ENCODE results near the gene SASH3. TPM values are rescaled to one million over a fixed set of nuclear protein-coding genes. Genes with fewer than 3 reads are reported as not detected.
A peak's percentile ranks its signal among the peaks of the same experiment; 100 is the strongest.
"Not testable (repeated sequence)": the region's sequence is repeated elsewhere in the genome, so short reads cannot be mapped to it uniquely, and the experiment has no call there.

The SASH3 gene
- total RNA-seq, 2 donors from 2014 or later: not detected

- no peak within 1 kb of the TSS for H3K27ac ChIP-seq (ENCODE audit: low read depth, low read length)
- H3K4me1 ChIP-seq (ENCODE audit: control insufficient read depth, insufficient read depth, low read length): no peaks in the 10 kb centered on the region
- Mint-ChIP-seq H3K27me3 (ENCODE audit: insufficient read depth) (peaks cover 13% of the 10 kb centered on the region), H3K4me1 (peaks cover 22% of the 10 kb centered on the region), H3K36me3 (ENCODE audit: low read depth) (no peaks in the 10 kb centered on the region), H3K4me3 (no peak within 1 kb of the TSS), H3K27ac (peak within 1 kb of the TSS; percentile 27), H3K9me3 (no peaks in the 10 kb centered on the region)
- H3K9ac ChIP-seq (ENCODE audit: extremely low read depth, low read length, poor library complexity, severe bottlenecking): no peak within 1 kb of the TSS
- no peaks in the 10 kb centered on the region for H3K27me3 ChIP-seq (ENCODE audit: control insufficient read depth, insufficient read depth, low read length, poor library complexity, severe bottlenecking)
- TF ChIP-seq, protein P1, sequence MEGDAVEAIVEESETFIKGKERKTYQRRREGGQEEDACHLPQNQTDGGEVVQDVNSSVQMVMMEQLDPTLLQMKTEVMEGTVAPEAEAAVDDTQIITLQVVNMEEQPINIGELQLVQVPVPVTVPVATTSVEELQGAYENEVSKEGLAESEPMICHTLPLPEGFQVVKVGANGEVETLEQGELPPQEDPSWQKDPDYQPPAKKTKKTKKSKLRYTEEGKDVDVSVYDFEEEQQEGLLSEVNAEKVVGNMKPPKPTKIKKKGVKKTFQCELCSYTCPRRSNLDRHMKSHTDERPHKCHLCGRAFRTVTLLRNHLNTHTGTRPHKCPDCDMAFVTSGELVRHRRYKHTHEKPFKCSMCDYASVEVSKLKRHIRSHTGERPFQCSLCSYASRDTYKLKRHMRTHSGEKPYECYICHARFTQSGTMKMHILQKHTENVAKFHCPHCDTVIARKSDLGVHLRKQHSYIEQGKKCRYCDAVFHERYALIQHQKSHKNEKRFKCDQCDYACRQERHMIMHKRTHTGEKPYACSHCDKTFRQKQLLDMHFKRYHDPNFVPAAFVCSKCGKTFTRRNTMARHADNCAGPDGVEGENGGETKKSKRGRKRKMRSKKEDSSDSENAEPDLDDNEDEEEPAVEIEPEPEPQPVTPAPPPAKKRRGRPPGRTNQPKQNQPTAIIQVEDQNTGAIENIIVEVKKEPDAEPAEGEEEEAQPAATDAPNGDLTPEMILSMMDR (conservative IDR thresholded peaks at IDR 0.05): no peak
- 56 to 75% methylated on average over 1 to 13 of the region's 13 CpGs for WGBS, 2 experiments (ENCODE audit: insufficient coverage in 1 of 2, insufficient read length in 1 of 2)
- DNase-seq: peak; percentile 59
- H3K9me3 ChIP-seq (ENCODE audit: control insufficient read depth, low read length): no peaks in the 10 kb centered on the region
- no peaks in the 10 kb centered on the region for H3K36me3 ChIP-seq (ENCODE audit: control insufficient read depth, insufficient read depth, low read length)
- no peak within 1 kb of the TSS for H3K4me3 ChIP-seq (ENCODE audit: low read length)
These were observed 41.1 kb upstream of the SASH3 start, which contains the start of gene XPNPEP2 for GRCh38 chrX:129738466-129739308. Gene XPNPEP2 (plus strand): TSS chrX:129738979. CDS start chrX:129739214, 235 bp downstream.

GRCh38 chrX:129739578-129739977, 40.2 kb upstream of the SASH3 start:
- peaks cover 14% of the 10 kb centered on the region for H3K27me3 Mint-ChIP-seq (ENCODE audit: insufficient read depth)
- no peaks in the 10 kb centered on the region for H3K27me3 ChIP-seq (ENCODE audit: control insufficient read depth, insufficient read depth, low read length, poor library complexity, severe bottlenecking)
- H3K9me3 Mint-ChIP-seq: no peaks in the 10 kb centered on the region
- H3K4me1 ChIP-seq (ENCODE audit: control insufficient read depth, insufficient read depth, low read length): no peaks in the 10 kb centered on the region
- peak overlapping the region; percentile 27 for H3K27ac Mint-ChIP-seq
- peaks cover 22% of the 10 kb centered on the region for H3K4me1 Mint-ChIP-seq
- DNase-seq: no peak
- no peaks in the 10 kb centered on the region for H3K36me3 ChIP-seq (ENCODE audit: control insufficient read depth, insufficient read depth, low read length)
- 75 to 86% methylated on average over 4 of the region's 4 CpGs for WGBS, 2 experiments (ENCODE audit: insufficient coverage in 1 of 2, insufficient read length in 1 of 2)
- no peaks in the 10 kb centered on the region for H3K9me3 ChIP-seq (ENCODE audit: control insufficient read depth, low read length)
- no peak overlapping the region for H3K27ac ChIP-seq (ENCODE audit: low read depth, low read length)
- H3K36me3 Mint-ChIP-seq (ENCODE audit: low read depth): no peaks in the 10 kb centered on the region
- no peak overlapping the region for H3K4me3 Mint-ChIP-seq
- TF ChIP-seq, protein P1 (conservative IDR thresholded peaks at IDR 0.05): no peak
- H3K9ac ChIP-seq (ENCODE audit: extremely low read depth, low read length, poor library complexity, severe bottlenecking): no peak overlapping the region
- H3K4me3 ChIP-seq (ENCODE audit: low read length): no peak overlapping the region

DNA sequence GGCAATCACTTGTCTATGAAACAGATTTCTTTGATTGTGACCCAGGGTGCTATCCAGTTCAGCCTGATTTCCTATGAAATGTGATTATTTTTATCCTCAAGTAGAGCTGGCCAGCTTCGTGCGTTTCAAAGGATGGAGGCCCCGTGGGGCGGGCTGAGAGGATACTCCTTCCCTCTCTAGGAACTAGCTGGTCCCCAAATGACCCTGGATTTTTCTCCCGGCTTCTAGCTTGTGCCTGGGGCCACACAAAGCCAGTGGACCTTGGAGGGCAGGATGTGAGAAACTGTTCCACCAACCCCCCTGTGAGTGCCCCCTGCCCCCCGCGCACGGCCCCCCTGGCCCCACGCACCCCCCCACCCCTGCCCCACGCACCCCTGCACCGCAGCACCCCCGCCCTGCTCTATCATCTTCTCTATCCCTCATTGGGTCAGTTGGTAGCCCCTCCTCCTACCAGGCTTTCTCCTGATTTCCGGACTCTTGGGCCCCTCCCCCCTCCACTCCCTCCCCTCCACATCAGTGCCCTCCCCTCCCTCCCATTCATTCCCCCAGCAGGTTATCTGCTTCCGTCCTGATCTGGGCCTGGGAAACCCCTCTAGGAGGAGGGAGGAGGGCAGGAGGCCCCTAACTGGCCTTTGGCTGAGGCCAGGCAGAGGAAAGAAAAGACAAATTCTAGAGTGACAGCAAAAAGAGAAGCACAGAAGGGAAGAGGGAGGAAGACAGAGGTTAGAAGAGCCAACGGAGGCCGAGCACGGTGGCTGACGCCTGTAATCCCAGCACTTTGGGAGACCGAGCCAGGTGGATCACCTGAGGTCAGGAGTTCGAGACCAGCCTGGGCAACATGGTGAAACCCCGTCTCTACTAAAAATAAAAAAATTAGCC, 37.6 kb upstream of the SASH3 start:
- H3K36me3 Mint-ChIP-seq (ENCODE audit: low read depth): no peaks in the 10 kb centered on the region
- no peak overlapping the region for H3K9ac ChIP-seq (ENCODE audit: extremely low read depth, low read length, poor library complexity, severe bottlenecking)
- TF ChIP-seq, protein P1 (conservative IDR thresholded peaks at IDR 0.05): no peak
- H3K27me3 ChIP-seq (ENCODE audit: control insufficient read depth, insufficient read depth, low read length, poor library complexity, severe bottlenecking): no peaks in the 10 kb centered on the region
- H3K9me3 ChIP-seq (ENCODE audit: control insufficient read depth, low read length): no peaks in the 10 kb centered on the region
- peak; percentile 87 for DNase-seq
- H3K27ac Mint-ChIP-seq: peak overlapping the region; percentile 54
- H3K36me3 ChIP-seq (ENCODE audit: control insufficient read depth, insufficient read depth, low read length): no peaks in the 10 kb centered on the region
- no peak overlapping the region for H3K27ac ChIP-seq (ENCODE audit: low read depth, low read length)
- H3K4me3 Mint-ChIP-seq: no peak overlapping the region
- peaks cover 10% of the 10 kb centered on the region for H3K4me1 Mint-ChIP-seq
- H3K9me3 Mint-ChIP-seq: no peaks in the 10 kb centered on the region
- H3K27me3 Mint-ChIP-seq (ENCODE audit: insufficient read depth): peaks cover 14% of the 10 kb centered on the region
- whole genome bisulfite sequencing, 2 experiments (ENCODE audit: insufficient coverage in 1 of 2, insufficient read length in 1 of 2): 46 to 64% methylated on average over 6 to 13 of the region's 21 CpGs
- H3K4me3 ChIP-seq (ENCODE audit: low read length): no peak overlapping the region
- no peaks in the 10 kb centered on the region for H3K4me1 ChIP-seq (ENCODE audit: control insufficient read depth, insufficient read depth, low read length)

- not testable (repeated sequence) for H3K36me3 ChIP-seq (ENCODE audit: control insufficient read depth, insufficient read depth, low read length); H3K36me3 Mint-ChIP-seq (ENCODE audit: low read depth); H3K9ac ChIP-seq (ENCODE audit: extremely low read depth, low read length, poor library complexity, severe bottlenecking); DNase-seq; H3K9me3 Mint-ChIP-seq; H3K4me1 ChIP-seq (ENCODE audit: control insufficient read depth, insufficient read depth, low read length); H3K4me3 ChIP-seq (ENCODE audit: low read length); H3K27ac ChIP-seq (ENCODE audit: low read depth, low read length); H3K27me3 ChIP-seq (ENCODE audit: control insufficient read depth, insufficient read depth, low read length, poor library complexity, severe bottlenecking); H3K9me3 ChIP-seq (ENCODE audit: control insufficient read depth, low read length); H3K27ac Mint-ChIP-seq; H3K4me3 Mint-ChIP-seq
- WGBS, 2 experiments (ENCODE audit: insufficient coverage in 1 of 2, insufficient read length in 1 of 2): 85 to 92% methylated on average over 2 to 5 of the region's 6 CpGs
- Mint-ChIP-seq H3K27me3 (ENCODE audit: insufficient read depth) (peaks cover 12% of the 10 kb centered on the region), H3K4me1 (peaks cover 11% of the 10 kb centered on the region)
These were observed 37.0 kb upstream of the SASH3 start for GRCh38 chrX:129742759-129743152.
